ENCODE data around the gene SLX9. TPM values are rescaled to one million over a fixed set of nuclear protein-coding genes. Genes with fewer than 3 reads are reported as not detected.

Gene SLX9
- polyA plus RNA-seq, 1 donor from 2014 or later: 15.4 TPM

- Histone ChIP-seq H3K36me3 (ENCODE audit: insufficient read depth, low read length) (no peaks in the 10 kb centered on the region), H3K9me2 (ENCODE audit: insufficient read depth, low read length) (no peaks in the 10 kb centered on the region), H3K27me3 (ENCODE audit: insufficient read depth, low read depth, low read length) (no peaks in the 10 kb centered on the region)
These were observed 46.6 kb upstream of the SLX9 start for GRCh38 chr21:44893278-44893556.

GRCh38 chr21:44893948-44894656 is 45.7 kb upstream of the SLX9 start:
- H2AFZ ChIP-seq (ENCODE audit: low read depth, low read length): no peak overlapping the region
- H3K4me2 ChIP-seq (ENCODE audit: low read length): no peak overlapping the region
- no peaks in the 10 kb centered on the region for H3K9me2 ChIP-seq (ENCODE audit: insufficient read depth, low read length)
- H3K27ac ChIP-seq (ENCODE audit: low read length): no peak overlapping the region
- no peaks in the 10 kb centered on the region for H3K79me2 ChIP-seq (replicated peaks; ENCODE audit: insufficient read depth, low read length)
- H3K9ac ChIP-seq (ENCODE audit: low read length): no peak overlapping the region
- H4K20me1 ChIP-seq (ENCODE audit: insufficient read depth): no peaks in the 10 kb centered on the region
- H3K27me3 ChIP-seq (ENCODE audit: insufficient read depth, low read depth, low read length): no peaks in the 10 kb centered on the region
- H3K9me3 ChIP-seq (ENCODE audit: low read length): no peaks in the 10 kb centered on the region
- no peaks in the 10 kb centered on the region for H3F3A ChIP-seq (ENCODE audit: insufficient read depth, low read length, poor library complexity, severe bottlenecking)
- TF ChIP-seq TAF1 (IDR thresholded peaks at IDR 0.05; ENCODE audit: low read depth): no peak
- no peak for TF ChIP-seq REST (IDR thresholded peaks at IDR 0.05; ENCODE audit: borderline replicate concordance)
- TF ChIP-seq, protein P1, sequence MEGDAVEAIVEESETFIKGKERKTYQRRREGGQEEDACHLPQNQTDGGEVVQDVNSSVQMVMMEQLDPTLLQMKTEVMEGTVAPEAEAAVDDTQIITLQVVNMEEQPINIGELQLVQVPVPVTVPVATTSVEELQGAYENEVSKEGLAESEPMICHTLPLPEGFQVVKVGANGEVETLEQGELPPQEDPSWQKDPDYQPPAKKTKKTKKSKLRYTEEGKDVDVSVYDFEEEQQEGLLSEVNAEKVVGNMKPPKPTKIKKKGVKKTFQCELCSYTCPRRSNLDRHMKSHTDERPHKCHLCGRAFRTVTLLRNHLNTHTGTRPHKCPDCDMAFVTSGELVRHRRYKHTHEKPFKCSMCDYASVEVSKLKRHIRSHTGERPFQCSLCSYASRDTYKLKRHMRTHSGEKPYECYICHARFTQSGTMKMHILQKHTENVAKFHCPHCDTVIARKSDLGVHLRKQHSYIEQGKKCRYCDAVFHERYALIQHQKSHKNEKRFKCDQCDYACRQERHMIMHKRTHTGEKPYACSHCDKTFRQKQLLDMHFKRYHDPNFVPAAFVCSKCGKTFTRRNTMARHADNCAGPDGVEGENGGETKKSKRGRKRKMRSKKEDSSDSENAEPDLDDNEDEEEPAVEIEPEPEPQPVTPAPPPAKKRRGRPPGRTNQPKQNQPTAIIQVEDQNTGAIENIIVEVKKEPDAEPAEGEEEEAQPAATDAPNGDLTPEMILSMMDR (IDR thresholded peaks at IDR 0.05; ENCODE audit: poor library complexity, severe bottlenecking): no peak
- no peak for TF ChIP-seq RAD21 (conservative IDR thresholded peaks at IDR 0.05)
- no peak for TF ChIP-seq POLR2AphosphoS5 (IDR thresholded peaks at IDR 0.05)
- TF ChIP-seq MXI1 (conservative IDR thresholded peaks at IDR 0.05; ENCODE audit: poor library complexity, severe bottlenecking): no peak
- TF ChIP-seq EP300 (conservative IDR thresholded peaks at IDR 0.05; ENCODE audit: poor library complexity, severe bottlenecking): no peak
- no peak for TF ChIP-seq SMC3 (conservative IDR thresholded peaks at IDR 0.05; ENCODE audit: poor library complexity)
- TF ChIP-seq EZH2 (IDR thresholded peaks at IDR 0.05; ENCODE audit: borderline replicate concordance, insufficient read depth, low read length, poor library complexity, severe bottlenecking): no peak
- no peaks in the 10 kb centered on the region for H3K36me3 ChIP-seq (ENCODE audit: insufficient read depth, low read length)
- no peak overlapping the region for H3K4me3 ChIP-seq (ENCODE audit: low read length)

More at GRCh38 chr21:44893278-44893556, 46.6 kb upstream of the SLX9 start:
- Histone ChIP-seq H4K20me1 (ENCODE audit: insufficient read depth) (no peaks in the 10 kb centered on the region), H3K9ac (ENCODE audit: low read length) (no peak overlapping the region), H3F3A (ENCODE audit: insufficient read depth, low read length, poor library complexity, severe bottlenecking) (no peaks in the 10 kb centered on the region), H3K4me2 (ENCODE audit: low read length) (no peak overlapping the region), H2AFZ (ENCODE audit: low read depth, low read length) (no peak overlapping the region), H3K79me2 (replicated peaks; ENCODE audit: insufficient read depth, low read length) (no peaks in the 10 kb centered on the region), H3K27ac (ENCODE audit: low read length) (no peak overlapping the region), H3K4me3 (ENCODE audit: low read length) (no peak overlapping the region), H3K9me3 (ENCODE audit: low read length) (no peaks in the 10 kb centered on the region)
- TF ChIP-seq EZH2 (IDR thresholded peaks at IDR 0.05; ENCODE audit: borderline replicate concordance, insufficient read depth, low read length, poor library complexity, severe bottlenecking) (no peak), RAD21 (conservative IDR thresholded peaks at IDR 0.05) (no peak), TAF1 (IDR thresholded peaks at IDR 0.05; ENCODE audit: low read depth) (no peak), POLR2AphosphoS5 (IDR thresholded peaks at IDR 0.05) (no peak)
